Body of pancreas (tissue), 4 donors: ENCODE data around the gene KATNAL2. TPM values are rescaled to one million over a fixed set of nuclear protein-coding genes. Genes with fewer than 3 reads are reported as not detected.

Source experiments
- ATAC-seq: fragments of 150-250 bp; one replicate; pipeline ENCODE4 v1.9.1; 2016
- DNase-seq, 4 donors: peaks; one replicate each; pipeline ENCODE4 v3.0.0-alpha.2; 2019
- H3K27ac ChIP-seq, 4 donors: fragments of 200-600 bp; sonication (generic); 1 replicate in 3 of 4; 2 replicates in 1 of 4; pipeline versions ENCODE4 v1.5.1 to v1.6.1; 2016 to 2019; ENCODE audit warnings: mild to moderate bottlenecking in 1 of 4, mixed read lengths in 1 of 4, moderate library complexity in 1 of 4
- H3K27me3 ChIP-seq, 2 donors: fragments of 200-600 bp; sonication (generic); one replicate each; pipeline ENCODE4 v1.6.0; 2016; ENCODE audit warnings: mild to moderate bottlenecking in 1 of 2
- H3K36me3 ChIP-seq, 2 donors: fragments of 200-600 bp; sonication (generic); replicated peaks in 1 of 2; 2 replicates each; pipeline ENCODE4 v1.5.1; 2016; ENCODE audit warnings: low read depth in 2 of 2; ENCODE audit not compliant: insufficient read depth in 1 of 2
- H3K4me1 ChIP-seq: fragments of 200-600 bp; sonication (generic); one replicate; pipeline ENCODE4 v1.6.0; 2016
- H3K4me3 ChIP-seq, 2 donors: fragments of 200-600 bp; sonication (generic); 1 replicate in 1 of 2; 2 replicates in 1 of 2; pipeline ENCODE4 v1.5.1; 2016 to 2019
- H3K9me3 ChIP-seq, 3 donors: fragments of 200-600 bp; sonication (generic); 1 replicate in 2 of 3; 2 replicates in 1 of 3; pipeline ENCODE4 v1.5.1; 2016
- CTCF ChIP-seq, 7 experiments: fragments of 450-650 bp in 4 of 7; fragments of 200-600 bp in 3 of 7; sonication (generic) in 3 of 7; IDR thresholded peaks; one replicate each; pipeline ENCODE4 v1.5.1; 2016 to 2019; ENCODE audit warnings: antibody characterized with exemption in 7 of 7
- POLR2A ChIP-seq, 3 donors: fragments of 450-650 bp; IDR thresholded peaks; one replicate each; pipeline ENCODE4 v1.6.1; 2016; ENCODE audit warnings: antibody characterized with exemption in 3 of 3, mild to moderate bottlenecking in 2 of 3
- WGBS, 2 donors: methylation state at CpG; one replicate each; pipeline ENCODE4 v1.1.5; 2017; 5-methylcytosine and 5-hydroxymethylcytosine counted together
- intact Hi-C: fragments of 100-400 bp; cut with DNase I; formaldehyde crosslinking; loops from one replicate; pipeline ENCODE4 v1.15.1; 2023
- total RNA-seq, 2 donors: library from RNA; depleted of rRNA; stranded (reverse); fragments of >200 nt; gene quantifications; one replicate each; pipeline ENCODE4 v1.1.0, GENCODE V29; 2016

The KATNAL2 gene
- total RNA-seq, 2 donors from 2014 or later = 1.8 to 12.2 TPM

GRCh38 chr18:46894124-46894523 is 23.3 kb upstream of the KATNAL2 start:
- Histone ChIP-seq H3K36me3 (no peaks in the 10 kb centered on the region), H3K4me1 (peaks cover 10% of the 10 kb centered on the region), H3K9me3 (no peaks in the 10 kb centered on the region), H3K4me3 (no peak overlapping the region), H3K27ac (no peak overlapping the region), H3K27me3 (no peaks in the 10 kb centered on the region)
- TF ChIP-seq CTCF (IDR thresholded peaks at IDR 0.05) (no peak), POLR2A (IDR thresholded peaks at IDR 0.05) (no peak)
- ATAC-seq (no peak), DNase-seq (no peak)
- WGBS, 2 donors = 93 to 97% methylated on average over 2 of the region's 2 CpGs
- intact Hi-C loops = no loop called here

- no peak for ATAC-seq
- intact Hi-C loops = no loop called here
- no peaks in the 10 kb centered on the region for H3K9me3 ChIP-seq
- TF ChIP-seq POLR2A (IDR thresholded peaks at IDR 0.05) = no peak
- TF ChIP-seq CTCF (IDR thresholded peaks at IDR 0.05) = no peak
- 63 to 66% methylated on average over 2 of the region's 2 CpGs for WGBS, 2 donors
- no peak overlapping the region for H3K27ac ChIP-seq
- H3K4me3 ChIP-seq = no peak overlapping the region
- H3K27me3 ChIP-seq = no peaks in the 10 kb centered on the region
- no peak for DNase-seq
- H3K4me1 ChIP-seq = no peaks in the 10 kb centered on the region
- no peaks in the 10 kb centered on the region for H3K36me3 ChIP-seq
These were observed 18.0 kb upstream of the KATNAL2 start for GRCh38 chr18:46899274-46899948.

- no peaks in the 10 kb centered on the region for H3K36me3 ChIP-seq
- H3K9me3 ChIP-seq = no peaks in the 10 kb centered on the region
- no peak overlapping the region for H3K27ac ChIP-seq
- 93 to 100% methylated on average over 3 of the region's 3 CpGs for WGBS, 2 donors
- intact Hi-C loops = no loop called here
- no peak overlapping the region for H3K4me3 ChIP-seq
- no peak for DNase-seq
- TF ChIP-seq POLR2A (IDR thresholded peaks at IDR 0.05) (no peak), CTCF (IDR thresholded peaks at IDR 0.05) (no peak)
- ATAC-seq = no peak
- H3K4me1 ChIP-seq = no peaks in the 10 kb centered on the region
- no peaks in the 10 kb centered on the region for H3K27me3 ChIP-seq
These were observed 14.0 kb upstream of the KATNAL2 start for GRCh38 chr18:46903406-46903805.

GRCh38 chr18:46909497-46909896 is 7.9 kb upstream of the KATNAL2 start:
- H3K27me3 ChIP-seq = no peaks in the 10 kb centered on the region
- TF ChIP-seq POLR2A (IDR thresholded peaks at IDR 0.05) (no peak), CTCF (IDR thresholded peaks at IDR 0.05) (no peak)
- 89 to 96% methylated on average over 3 of the region's 3 CpGs for WGBS, 2 donors
- H3K4me3 ChIP-seq = no peak overlapping the region
- DNase-seq (no peak), ATAC-seq (no peak)
- intact Hi-C loops = no loop called here
- no peaks in the 10 kb centered on the region for H3K4me1 ChIP-seq
- no peaks in the 10 kb centered on the region for H3K36me3 ChIP-seq
- no peak overlapping the region for H3K27ac ChIP-seq
- no peaks in the 10 kb centered on the region for H3K9me3 ChIP-seq

DNA sequence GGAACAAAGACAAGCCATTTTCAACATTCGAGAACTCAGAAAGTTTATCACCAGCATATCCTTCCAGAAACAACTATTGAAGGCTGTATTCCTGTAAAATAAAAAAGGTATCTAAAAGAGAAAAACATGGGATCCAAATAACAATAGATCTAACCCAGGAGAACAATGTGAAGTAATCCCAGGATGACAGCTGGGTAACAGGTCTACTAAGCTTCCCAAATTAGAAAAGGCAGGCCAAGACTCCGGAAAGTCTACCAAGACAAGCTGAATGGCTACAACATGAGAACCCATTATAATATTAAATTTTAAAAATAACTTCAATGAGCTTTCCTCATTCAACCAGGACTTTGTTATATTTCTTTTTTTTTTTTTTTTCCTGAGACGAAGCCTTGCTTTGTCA is 6.5 kb upstream of the KATNAL2 start:
- H3K4me3 ChIP-seq = no peak overlapping the region
- no peaks in the 10 kb centered on the region for H3K36me3 ChIP-seq
- H3K9me3 ChIP-seq = no peaks in the 10 kb centered on the region
- H3K27ac ChIP-seq = no peak overlapping the region
- WGBS, 2 donors = 91 to 93% methylated on average over 3 of the region's 3 CpGs
- peaks cover 11% of the 10 kb centered on the region for H3K4me1 ChIP-seq
- no peaks in the 10 kb centered on the region for H3K27me3 ChIP-seq
- ATAC-seq (no peak), DNase-seq (no peak)
- intact Hi-C loops = no loop called here
- TF ChIP-seq POLR2A (IDR thresholded peaks at IDR 0.05) (no peak), CTCF (IDR thresholded peaks at IDR 0.05) (no peak)
